Activated CD4-positive, alpha-beta T cell treated with anti-CD3 and anti-CD28 coated beads, Interleukin-10, Interleukin-2, amounts not matched to agents 100 ng/mL and 50 ng/mL, durations not matched to agents 16 hours and 8 hours (primary cell): ENCODE data around the gene TOP2B.

Source experiments
- DNase-seq: peaks from one replicate; pipeline ENCODE4 v3.0.0-alpha.2; 2020

TOP2B gene

GRCh38 chr3:25554376-25554775, 110.3 kb downstream of the TOP2B start:
- no peak for DNase-seq

- no peak for DNase-seq
Measured at GRCh38 chr3:25552251-25552650, 112.5 kb downstream of the TOP2B start.

- DNase-seq, result no peak
Measured at GRCh38 chr3:25548836-25549235, 115.9 kb downstream of the TOP2B start.

GRCh38 chr3:25547943-25548674, 116.6 kb downstream of the TOP2B start:
- no peak for DNase-seq
